ENCODE results near the gene TBC1D10A.
A peak's percentile ranks its signal among the peaks of the same experiment; 100 is the strongest.

The TBC1D10A gene

GRCh38 chr22:30357650-30358215, 31.0 kb upstream of the TBC1D10A start:
- TF ChIP-seq, protein P1, sequence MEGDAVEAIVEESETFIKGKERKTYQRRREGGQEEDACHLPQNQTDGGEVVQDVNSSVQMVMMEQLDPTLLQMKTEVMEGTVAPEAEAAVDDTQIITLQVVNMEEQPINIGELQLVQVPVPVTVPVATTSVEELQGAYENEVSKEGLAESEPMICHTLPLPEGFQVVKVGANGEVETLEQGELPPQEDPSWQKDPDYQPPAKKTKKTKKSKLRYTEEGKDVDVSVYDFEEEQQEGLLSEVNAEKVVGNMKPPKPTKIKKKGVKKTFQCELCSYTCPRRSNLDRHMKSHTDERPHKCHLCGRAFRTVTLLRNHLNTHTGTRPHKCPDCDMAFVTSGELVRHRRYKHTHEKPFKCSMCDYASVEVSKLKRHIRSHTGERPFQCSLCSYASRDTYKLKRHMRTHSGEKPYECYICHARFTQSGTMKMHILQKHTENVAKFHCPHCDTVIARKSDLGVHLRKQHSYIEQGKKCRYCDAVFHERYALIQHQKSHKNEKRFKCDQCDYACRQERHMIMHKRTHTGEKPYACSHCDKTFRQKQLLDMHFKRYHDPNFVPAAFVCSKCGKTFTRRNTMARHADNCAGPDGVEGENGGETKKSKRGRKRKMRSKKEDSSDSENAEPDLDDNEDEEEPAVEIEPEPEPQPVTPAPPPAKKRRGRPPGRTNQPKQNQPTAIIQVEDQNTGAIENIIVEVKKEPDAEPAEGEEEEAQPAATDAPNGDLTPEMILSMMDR (IDR thresholded peaks at IDR 0.05; ENCODE audit: borderline replicate concordance, control extremely low read depth, extremely low read depth, insufficient read depth, missing control alignments) = no peak
- no peak for DNase-seq (ENCODE audit: low spot score)
- in situ Hi-C loops (cut with MboI; ENCODE audit: low sequenced_read_pairs, unreplicated experiment) = no loop called here

DNA sequence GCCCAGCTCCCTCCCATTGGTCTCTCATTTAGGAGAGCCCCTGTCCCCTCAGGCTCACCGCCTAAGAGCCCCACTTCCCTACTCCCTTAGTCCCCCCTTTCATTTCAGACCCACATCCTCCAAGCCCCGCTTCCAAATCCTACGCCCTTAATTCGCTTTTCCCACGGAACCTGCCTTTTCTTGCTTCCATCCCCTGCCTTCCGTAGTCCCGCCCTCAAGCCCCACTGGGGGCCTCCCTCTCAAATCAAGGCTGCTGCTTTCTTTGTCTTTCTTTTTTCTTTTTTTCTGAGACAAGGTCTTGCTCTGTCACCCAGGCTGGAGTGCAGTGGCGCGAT, 30.5 kb upstream of the TBC1D10A start:
- no peak for DNase-seq (ENCODE audit: low spot score)
- in situ Hi-C loops (cut with MboI; ENCODE audit: low sequenced_read_pairs, unreplicated experiment) = no loop called here
- TF ChIP-seq, protein P1 (IDR thresholded peaks at IDR 0.05; ENCODE audit: borderline replicate concordance, control extremely low read depth, extremely low read depth, insufficient read depth, missing control alignments) = no peak

GRCh38 chr22:30356449-30357235, 29.9 kb upstream of the TBC1D10A start, which contains the start of the genes CCDC157 and SF3A1:
CCDC157 (plus strand) TSS chr22:30357007; CDS start chr22:30366001, 8,994 bp downstream.
SF3A1 (minus strand) TSS chr22:30356894; CDS start chr22:30356792, 102 bp downstream.
- TF ChIP-seq, protein P1 (IDR thresholded peaks at IDR 0.05; ENCODE audit: borderline replicate concordance, control extremely low read depth, extremely low read depth, insufficient read depth, missing control alignments) = no peak
- peak; percentile 98 for DNase-seq (ENCODE audit: low spot score)
- in situ Hi-C loops (cut with MboI; ENCODE audit: low sequenced_read_pairs, unreplicated experiment) = no loop called here

DNA sequence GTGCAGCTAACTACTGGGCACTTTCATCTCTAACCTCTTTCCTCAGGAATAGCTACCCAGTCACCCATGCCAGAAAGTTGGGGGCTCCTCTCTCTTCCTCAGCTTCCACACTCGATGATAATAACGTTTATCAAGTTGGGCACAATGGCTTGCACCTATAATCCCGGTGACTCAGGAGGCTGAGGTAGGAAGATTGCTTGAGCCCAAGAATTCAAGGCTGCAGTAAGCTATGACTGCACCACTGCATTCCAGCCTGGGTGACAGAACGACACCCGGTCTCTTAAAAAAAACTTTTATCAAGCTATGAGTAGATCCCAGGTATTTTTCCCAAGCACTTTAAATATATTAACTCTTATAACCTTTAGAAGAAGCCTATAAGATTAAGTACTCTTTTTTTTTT, 27.9 kb upstream of the TBC1D10A start:
- in situ Hi-C loops (cut with MboI; ENCODE audit: low sequenced_read_pairs, unreplicated experiment) = no loop called here
- no peak for DNase-seq (ENCODE audit: low spot score)
- TF ChIP-seq, protein P1 (IDR thresholded peaks at IDR 0.05; ENCODE audit: borderline replicate concordance, control extremely low read depth, extremely low read depth, insufficient read depth, missing control alignments) = no peak

GRCh38 chr22:30351226-30351625, 24.5 kb upstream of the TBC1D10A start:
- no peak for DNase-seq (ENCODE audit: low spot score)
- TF ChIP-seq, protein P1 (IDR thresholded peaks at IDR 0.05; ENCODE audit: borderline replicate concordance, control extremely low read depth, extremely low read depth, insufficient read depth, missing control alignments) = no peak
- in situ Hi-C loops (cut with MboI; ENCODE audit: low sequenced_read_pairs, unreplicated experiment) = no loop called here

- no peak for DNase-seq (ENCODE audit: low spot score)
- TF ChIP-seq, protein P1 (IDR thresholded peaks at IDR 0.05; ENCODE audit: borderline replicate concordance, control extremely low read depth, extremely low read depth, insufficient read depth, missing control alignments) = no peak
- in situ Hi-C loops (cut with MboI; ENCODE audit: low sequenced_read_pairs, unreplicated experiment) = no loop called here
Measured at GRCh38 chr22:30348809-30349208, 22.1 kb upstream of the TBC1D10A start.
